GM18861 (cell line): Measurements from ENCODE around the gene FBXO8.

Experiments
- ATAC-seq: cut with Tn5 transposase; IDR thresholded peaks from one replicate; pipeline ENCODE4 v1.9.1; 2021; ENCODE audit not compliant: unreplicated experiment

The FBXO8 gene

DNA sequence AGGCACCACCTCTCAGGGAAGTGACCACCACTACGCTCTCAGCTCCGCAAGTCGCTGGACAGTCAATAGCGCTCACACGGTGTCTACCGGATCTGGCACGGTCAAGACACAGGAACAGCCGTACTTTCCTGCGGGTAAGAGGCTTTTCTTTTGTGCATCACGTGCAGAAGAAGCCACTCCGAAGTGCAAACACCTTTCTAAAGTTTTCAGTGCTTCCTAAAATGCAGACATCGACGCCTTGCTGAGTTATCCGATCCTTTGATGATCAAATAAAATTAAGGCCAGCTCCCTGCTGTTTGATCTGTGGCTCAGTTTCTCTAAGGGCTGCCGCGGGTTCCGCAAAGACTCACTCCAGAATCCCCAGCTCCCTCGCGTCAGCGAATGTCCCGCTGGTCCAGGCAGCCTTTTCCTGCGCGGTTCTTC lies 71.8 kb downstream of the FBXO8 start:
- ATAC-seq = no peak

DNA sequence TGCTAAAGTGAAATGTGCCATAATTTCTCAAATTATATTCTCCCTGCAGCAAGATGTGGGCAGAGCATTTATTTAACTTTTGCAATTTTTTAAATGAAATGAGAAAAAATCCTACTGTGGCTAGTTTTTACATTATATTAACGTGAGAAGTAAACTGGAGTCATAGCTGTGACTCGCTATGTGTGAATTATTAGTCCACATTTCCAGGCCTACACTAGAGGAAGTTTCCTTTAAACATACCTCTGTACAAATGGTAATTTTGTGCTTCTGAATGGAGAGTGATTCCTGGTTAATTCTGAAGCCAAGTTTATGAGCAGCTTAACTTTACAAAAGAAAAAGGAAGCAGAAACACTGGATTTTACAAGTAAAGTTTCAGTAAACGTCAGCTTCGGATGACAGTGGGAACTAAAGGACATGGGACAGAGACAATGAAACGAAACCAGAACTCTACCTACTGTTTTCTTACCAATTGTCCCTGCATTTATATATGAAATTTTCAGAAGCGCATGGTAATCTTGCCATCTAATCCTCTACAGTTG lies 72.4 kb downstream of the FBXO8 start:
- ATAC-seq = no peak

GRCh38 chr4:174210354-174210753 lies 73.1 kb downstream of the FBXO8 start:
- no peak for ATAC-seq

DNA sequence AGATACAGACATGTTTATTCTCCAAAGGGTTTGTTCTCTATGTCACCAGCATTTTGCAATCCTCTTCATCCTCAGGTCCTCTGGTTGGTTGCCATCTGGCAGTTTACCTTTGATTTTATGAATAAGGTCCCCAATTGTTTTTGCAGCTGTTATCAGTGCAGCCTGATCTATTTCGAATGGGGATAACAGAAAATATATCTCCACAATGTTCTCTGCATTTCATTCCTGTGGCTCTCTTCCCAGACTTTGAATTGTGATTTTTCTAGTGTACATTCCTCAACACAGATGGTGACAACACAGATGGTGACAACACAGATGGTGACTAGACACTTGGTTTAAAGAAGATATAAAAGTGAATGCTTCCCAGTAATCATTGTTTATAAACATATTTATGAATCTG lies 74.1 kb downstream of the FBXO8 start:
- no peak for ATAC-seq

GRCh38 chr4:174207367-174207766 lies 76.1 kb downstream of the FBXO8 start:
- ATAC-seq = no peak

DNA sequence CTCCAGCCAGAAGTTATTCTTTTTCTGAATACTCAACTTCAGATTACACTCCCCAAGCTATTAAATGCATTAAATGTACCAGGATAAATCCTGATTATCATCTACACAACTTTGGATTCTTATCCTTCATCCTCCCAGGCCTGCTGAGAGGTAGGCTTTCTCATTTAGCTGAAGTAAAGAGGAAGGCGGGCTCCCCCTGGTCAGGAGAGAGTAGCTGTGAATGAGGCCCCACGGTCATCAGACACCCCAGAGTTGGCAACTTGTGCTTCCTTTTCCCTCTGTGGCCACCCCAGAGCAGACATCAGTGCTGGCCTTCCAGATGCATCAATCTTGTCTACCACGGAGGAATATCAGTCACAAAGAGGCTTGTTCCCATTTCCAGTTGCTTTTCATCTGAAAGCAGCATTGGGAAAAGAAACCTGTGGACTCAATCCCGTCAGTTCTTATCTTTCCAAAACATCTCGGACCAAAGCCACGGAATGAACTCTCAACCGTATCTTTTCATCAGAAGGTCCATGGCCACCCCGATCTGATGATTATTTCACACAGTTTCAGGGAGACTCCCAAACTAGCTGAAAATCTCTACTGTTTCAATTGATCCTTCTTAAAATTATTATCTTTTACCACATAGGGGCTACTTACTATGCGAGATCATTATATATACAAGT lies 79.2 kb downstream of the FBXO8 start:
- no peak for ATAC-seq

DNA sequence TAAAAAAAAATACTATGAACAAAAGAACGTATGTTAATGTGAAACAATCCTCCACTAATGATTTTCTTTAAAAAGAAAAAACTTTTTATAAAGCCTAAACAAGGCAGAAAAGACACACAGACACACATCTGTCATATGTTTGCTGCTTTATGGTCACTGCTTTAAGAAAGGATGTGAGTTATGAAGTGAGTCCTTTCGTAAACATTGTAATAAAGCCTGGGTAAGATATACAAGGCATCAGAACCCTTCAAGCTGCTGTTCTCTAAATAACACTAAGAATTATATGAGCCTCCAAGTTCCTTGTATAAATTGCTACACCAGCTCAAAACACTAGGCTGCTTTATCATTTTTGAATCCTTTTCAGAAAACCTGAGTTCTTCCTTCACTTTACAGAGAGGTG lies 81.6 kb downstream of the FBXO8 start:
- ATAC-seq = no peak

- ATAC-seq = no peak
These were observed 83.7 kb downstream of the FBXO8 start for GRCh38 chr4:174199735-174200134.

- no peak for ATAC-seq
These were observed 84.6 kb downstream of the FBXO8 start for GRCh38 chr4:174198828-174199227.

GRCh38 chr4:174198396-174198795 lies 85.1 kb downstream of the FBXO8 start:
- ATAC-seq = no peak

DNA sequence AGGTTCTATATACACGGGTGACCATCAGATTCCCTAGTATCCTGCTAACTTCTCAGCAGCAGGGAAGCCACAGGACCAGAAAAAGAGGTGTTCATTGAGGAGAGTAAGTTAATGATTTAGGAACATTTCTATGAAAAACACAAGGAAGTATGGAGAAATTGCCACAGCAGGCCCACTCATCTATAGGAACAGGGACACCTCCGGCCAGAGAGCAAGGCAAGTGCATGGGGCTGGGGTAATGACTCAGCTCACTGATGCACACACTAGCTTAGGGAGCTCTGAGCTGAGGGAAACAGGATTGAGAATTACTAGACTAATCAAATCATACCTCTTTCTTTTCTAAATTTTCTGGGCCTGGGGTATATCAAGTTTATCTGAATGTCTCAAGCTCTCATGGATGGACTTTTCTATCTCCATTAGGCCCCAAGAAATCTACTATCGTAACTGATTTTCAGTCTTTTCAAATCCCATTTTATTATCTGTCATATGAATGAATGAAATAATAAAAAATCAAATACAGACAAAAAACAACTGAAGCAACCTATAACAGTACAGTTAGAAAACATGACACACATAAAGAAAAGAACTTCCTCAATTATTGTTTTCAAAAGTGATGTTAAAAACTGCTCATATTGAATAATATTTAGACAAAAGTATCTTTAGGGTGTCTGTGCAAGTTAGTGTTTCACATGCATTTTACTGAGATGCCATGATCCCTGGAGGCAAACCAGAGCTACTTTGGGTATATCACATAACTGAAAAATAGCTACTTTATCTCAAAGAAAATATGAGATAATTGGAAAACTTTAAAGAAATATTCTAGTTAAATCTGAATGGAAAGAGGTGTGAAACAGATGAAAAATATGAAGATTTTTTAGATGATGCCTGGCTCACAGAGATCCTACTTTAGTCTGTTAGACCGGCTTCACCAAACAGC lies 89.8 kb downstream of the FBXO8 start:
- no peak for ATAC-seq

- ATAC-seq = no peak
These were observed 90.5 kb downstream of the FBXO8 start for GRCh38 chr4:174192943-174193342.

DNA sequence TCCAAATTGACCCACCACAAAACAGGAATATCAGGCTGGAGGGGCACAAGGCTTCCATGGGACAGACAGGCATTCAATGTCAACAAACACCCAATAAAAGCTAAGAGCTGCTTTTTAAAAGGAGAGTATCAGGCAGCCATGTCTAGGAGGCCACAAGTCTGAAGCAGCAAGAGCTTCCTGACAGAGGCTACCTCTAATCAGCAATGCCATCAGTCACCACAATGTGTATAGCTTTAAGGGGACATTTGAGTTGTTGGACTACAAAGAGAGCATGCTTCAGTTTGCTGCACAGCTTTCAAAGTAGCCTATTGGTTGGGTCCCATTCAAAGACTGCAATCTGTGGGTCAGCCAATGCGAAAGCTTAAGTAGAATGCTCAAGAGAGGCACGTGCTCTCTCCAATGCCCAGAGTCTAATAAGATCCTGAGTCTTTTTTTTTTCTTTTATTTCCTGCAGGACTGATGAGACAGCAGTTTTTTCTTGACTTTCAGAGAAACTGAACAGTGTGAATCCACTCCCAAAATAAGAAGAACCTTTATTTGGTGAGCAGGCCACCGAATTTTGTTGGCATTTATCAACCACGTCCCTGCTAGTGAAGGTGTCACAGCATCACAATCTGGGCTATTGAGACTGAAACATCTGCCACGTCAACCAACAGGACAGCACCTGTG lies 92.5 kb downstream of the FBXO8 start:
- no peak for ATAC-seq

DNA sequence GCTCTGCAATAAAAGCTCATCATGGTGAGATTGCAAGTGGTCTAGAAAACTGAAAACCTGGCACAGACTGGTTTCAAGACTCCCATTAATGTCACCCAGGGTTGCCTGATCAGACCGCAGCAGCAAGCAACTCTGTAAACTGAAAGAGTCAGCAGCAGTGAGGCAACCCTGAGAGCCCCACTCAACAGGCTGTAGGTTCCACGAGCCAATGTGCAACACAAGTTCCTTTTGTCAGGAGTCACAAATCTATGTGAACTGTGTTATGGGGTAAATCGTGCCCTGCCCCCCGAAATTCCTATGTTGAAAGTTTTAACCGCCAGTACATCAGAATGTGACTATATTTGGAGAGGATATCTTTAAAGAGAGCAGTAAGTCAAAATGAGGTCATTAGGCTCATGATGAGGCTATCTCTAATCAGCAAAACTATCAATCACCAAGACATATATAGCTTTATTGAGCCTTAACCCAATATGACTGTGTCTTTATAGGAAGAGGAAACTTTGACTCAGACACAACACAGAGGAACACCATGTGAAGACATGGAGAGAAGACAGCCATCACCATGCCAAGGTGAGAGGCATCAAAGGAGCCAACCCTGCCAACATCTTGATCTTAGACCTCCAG lies 94.0 kb downstream of the FBXO8 start:
- no peak for ATAC-seq
